HCT116 (cell line): ENCODE measurements around the gene CREB3. TPM values are rescaled to one million over a fixed set of nuclear protein-coding genes. Genes with fewer than 3 reads are reported as not detected.

Source experiments
- ATAC-seq: fragments of 200-7000 bp; cut with Tn5 transposase; 2 replicates; pipeline ENCODE4 v1.9.1; 2020; ENCODE audit warnings: mild to moderate bottlenecking, moderate library complexity
- BruUV-seq: library from RNA; stranded (reverse); fragments of 400-500 nt; replicated peaks from 2 replicates; lab custom pipeline; 2021; lab: Mats Ljungman, UMichigan
- CTCF ChIA-PET: fragments of 300-600 bp; sonication (Branson Sonifier 250); formaldehyde crosslinking; loops from one replicate; lab custom pipeline; 2021; ENCODE audit warnings: antibody characterized with exemption; lab: Charles Lee
- POLR2A ChIA-PET: fragments of 300-600, 350-600 bp; sonication (Branson Sonifier 250); formaldehyde crosslinking; loops from one replicate; lab custom pipeline; 2021; ENCODE audit warnings: antibody characterized with exemption; lab: Charles Lee
- RAD21 ChIA-PET, 2 experiments: fragments of 300-600 bp; sonication (Branson Sonifier 250); formaldehyde crosslinking; loops; one replicate each; lab custom pipeline; 2023; ENCODE audit warnings: low total read pairs in 2 of 2; ENCODE audit not compliant: uncharacterized antibody in 2 of 2, unreplicated experiment in 2 of 2, low non-redundant PET in 1 of 2; lab: Charles Lee
- DNase-seq: peaks from one replicate; pipeline ENCODE4 v3.0.0-alpha.2; 2010; ENCODE audit warnings: low read depth, low spot score
- H2AFZ ChIP-seq: fragments of 200-600 bp; shearing (Covaris generic), sonication (generic); 2 replicates; pipeline ENCODE4 v1.6.1; 2017; ENCODE audit warnings: low read depth, mixed run types, mixed read lengths, antibody characterized with exemption, low read length; ENCODE audit not compliant: poor library complexity, severe bottlenecking
- H3K27ac ChIP-seq: 2 replicates; pipeline ENCODE4 v1.5.1; 2012; ENCODE audit warnings: low read depth, low read length
- H3K27me3 ChIP-seq: fragments of 200-600 bp; sonication (generic); 2 replicates; pipeline ENCODE4 v1.6.1; 2016; ENCODE audit warnings: mixed run types, low read length, mixed read lengths; ENCODE audit not compliant: insufficient read depth
- H3K36me3 ChIP-seq, 2 experiments: fragments of 200-500 bp in 1 of 2; fragments of 200-600 bp in 1 of 2; sonication (Bioruptor generic) in 1 of 2; sonication (generic) in 1 of 2; 2 replicates each; pipeline versions ENCODE4 v1.5.1 to v1.6.1; 2014 to 2016; ENCODE audit warnings: low read length in 2 of 2, inconsistent platforms in 1 of 2, mixed read lengths in 1 of 2, mixed run types in 1 of 2; ENCODE audit not compliant: insufficient read depth in 2 of 2, control insufficient read depth in 1 of 2
- H3K4me1 ChIP-seq, 2 experiments: fragments of 200-600 bp in 1 of 2; sonication (generic) in 1 of 2; 2 replicates each; pipeline versions ENCODE4 v1.5.1 to v1.6.1; 2012 to 2017; ENCODE audit warnings: low read length in 2 of 2, inconsistent platforms in 1 of 2, mild to moderate bottlenecking in 1 of 2, mixed read lengths in 1 of 2, mixed run types in 1 of 2, moderate library complexity in 1 of 2; ENCODE audit not compliant: insufficient read depth in 2 of 2, control insufficient read depth in 1 of 2
- H3K4me2 ChIP-seq: fragments of 200-600 bp; sonication (generic); 2 replicates; pipeline ENCODE4 v1.6.1; 2017; ENCODE audit warnings: mixed run types, low read length, mixed read lengths
- H3K4me3 ChIP-seq, 2 experiments: fragments of 200-600 bp in 1 of 2; sonication (generic) in 1 of 2; replicated peaks in 1 of 2; 2 replicates each; pipeline ENCODE4 v1.5.1; 2011 to 2016; ENCODE audit warnings: low read length in 2 of 2, control low read depth in 1 of 2, low read depth in 1 of 2, mild to moderate bottlenecking in 1 of 2, mixed read lengths in 1 of 2, mixed run types in 1 of 2
- H3K79me2 ChIP-seq: fragments of 200-600 bp; sonication (generic); 2 replicates; pipeline ENCODE4 v1.6.1; 2017; ENCODE audit warnings: mild to moderate bottlenecking, mixed run types, low read length, moderate library complexity, mixed read lengths; ENCODE audit not compliant: insufficient read depth
- H3K9ac ChIP-seq: fragments of 200-600 bp; sonication (generic); 2 replicates; pipeline ENCODE4 v1.6.1; 2016; ENCODE audit warnings: low read length, mixed read lengths
- H3K9me2 ChIP-seq: fragments of 200-600 bp; sonication (generic), shearing (Covaris generic); 2 replicates; pipeline ENCODE4 v1.6.1; 2017; ENCODE audit warnings: mixed run types, mild to moderate bottlenecking, moderate library complexity; ENCODE audit not compliant: insufficient read depth
- H3K9me3 ChIP-seq, 2 experiments: fragments of 200-500 bp in 1 of 2; fragments of 200-600 bp in 1 of 2; sonication (Bioruptor generic) in 1 of 2; sonication (generic) in 1 of 2; 2 replicates each; pipeline ENCODE4 v1.6.1; 2014 to 2017; ENCODE audit warnings: low read length in 2 of 2, mixed read lengths in 2 of 2, inconsistent platforms in 1 of 2, low read depth in 1 of 2, mild to moderate bottlenecking in 1 of 2, mixed run types in 1 of 2, moderate library complexity in 1 of 2; ENCODE audit not compliant: control insufficient read depth in 1 of 2, insufficient read depth in 1 of 2
- H4K20me1 ChIP-seq: fragments of 200-600 bp; sonication (generic), shearing (Covaris generic); 2 replicates; pipeline ENCODE4 v1.6.1; 2017; ENCODE audit warnings: mixed run types, mild to moderate bottlenecking, moderate library complexity; ENCODE audit not compliant: insufficient read depth
- CBX3 ChIP-seq: IDR thresholded peaks from 2 replicates; pipeline ENCODE4 v1.6.1; 2012; ENCODE audit warnings: low read depth
- EGR1 ChIP-seq: IDR thresholded peaks from 2 replicates; pipeline ENCODE4 v1.6.1; 2012; ENCODE audit warnings: low read depth
- EZH2 ChIP-seq: fragments of 200-600 bp; sonication (generic); IDR thresholded peaks from 2 replicates; pipeline ENCODE4 v1.6.1; 2017; ENCODE audit warnings: antibody characterized with exemption, mixed run types
- EZH2phosphoT487 ChIP-seq: fragments of 200-600 bp; IDR thresholded peaks from 2 replicates; pipeline ENCODE4 v1.6.1; 2018; ENCODE audit warnings: antibody characterized with exemption, borderline replicate concordance
- FOSL1 ChIP-seq: IDR thresholded peaks from 2 replicates; pipeline ENCODE4 v1.6.1; 2012; ENCODE audit warnings: low read depth
- POLR2AphosphoS5 ChIP-seq: IDR thresholded peaks from 2 replicates; pipeline ENCODE4 v1.6.1; 2011; ENCODE audit warnings: mild to moderate bottlenecking, low read depth, low read length, moderate library complexity
- REST ChIP-seq: IDR thresholded peaks from 2 replicates; pipeline ENCODE4 v1.6.1; 2012; ENCODE audit warnings: low read depth
- SP1 ChIP-seq: IDR thresholded peaks from 2 replicates; pipeline ENCODE4 v1.6.1; 2012; ENCODE audit warnings: low read depth
- ZFX ChIP-seq: fragments of 450-650 bp; IDR thresholded peaks from 2 replicates; pipeline ENCODE4 v1.6.1; 2017
- intact Hi-C: fragments of 100-400 bp; cut with micrococcal nuclease; formaldehyde crosslinking; loops from 2 replicates; pipeline ENCODE4 v1.10.0; 2022
- total RNA-seq: library from RNA; stranded (reverse); gene quantifications from one replicate; pipeline ENCODE4 v1.2.1, GENCODE V29; 2021; ENCODE audit not compliant: unreplicated experiment

CREB3 gene
- total RNA-seq, 1 experiment from 2014 or later = 22.3 TPM

- TF ChIP-seq EZH2phosphoT487 (no peak), REST (no peak), FOSL1 (no peak), CBX3 (no peak), EGR1 (no peak), ZFX (peak; percentile 94)
- TF ChIP-seq, all 23 proteins: peak for 3
Observed at GRCh38 chr9:35689542-35690293, 42.7 kb upstream of the CREB3 start, which contains the start of gene TPM2 (continued).

GRCh38 chr9:35690294-35690613 lies 42.2 kb upstream of the CREB3 start:
- ChIA-PET CTCF (interaction anchor here (0.9 to 1.4 kb wide), 3 partner anchors 11 to 988 kb away, joined by 3 to 8 read pairs (median 3); partner anchors contain the start of genes CCDC107 and RMRP), RAD21 (interaction anchor here in 1 of 2 experiments (0.6 kb wide), 1 partner anchor 86 kb away, joined by 3 read pairs; no protein-coding TSS in a partner anchor), POLR2A (interaction anchor here (1.0 to 4.2 kb wide), 3 partner anchors 10 to 618 kb away, joined by 3 to 16 read pairs (median 15); partner anchors contain the start of genes ARHGEF39 and VCP)
- Histone ChIP-seq H3K9me3 (no peaks in the 10 kb centered on the region), H3K79me2 (peaks cover 42% of the 10 kb centered on the region), H3K4me1 (peaks cover 18 to 30% of the 10 kb centered on the region in 2 experiments), H4K20me1 (no peaks in the 10 kb centered on the region), H3K27me3 (no peaks in the 10 kb centered on the region), H3K36me3 (peaks cover 19 to 29% of the 10 kb centered on the region in 2 experiments; a peak in 3 of 4 replicates), H3K4me2 (peak overlapping the region; percentile 90), H2AFZ (no peak overlapping the region), H3K9ac (peak overlapping the region; percentile 96), H3K9me2 (no peaks in the 10 kb centered on the region), H3K4me3 (peak overlapping the region; percentile 83 to 90), H3K27ac (peak overlapping the region; percentile 97)
- ATAC-seq = no peak
- no peak for TF ChIP-seq SP1
- TF ChIP-seq EZH2phosphoT487 = no peak
- no peak for TF ChIP-seq FOSL1
- TF ChIP-seq CBX3 = no peak
- no peak for TF ChIP-seq EGR1
- no peak for TF ChIP-seq POLR2AphosphoS5
- TF ChIP-seq EZH2 = no peak
- BruUV-seq = no TSS peak
- no peak for DNase-seq
- intact Hi-C loops = loop anchor here (2.0 to 5.0 kb wide), 2 partner anchors 33 to 37 kb away; no protein-coding TSS in a partner anchor
